Hepatocyte (in vitro differentiated cells): Measurements from ENCODE around the gene FAM210B.

Source experiments
- CTCF ChIP-seq: fragments of 200-600 bp; sonication (generic); IDR thresholded peaks from 2 replicates; pipeline ENCODE4 v1.5.1; 2016; ENCODE audit warnings: antibody characterized with exemption, mild to moderate bottlenecking; ENCODE audit not compliant: poor library complexity
- EZH2 ChIP-seq: fragments of 200-600 bp; sonication (generic); IDR thresholded peaks from 2 replicates; pipeline ENCODE4 v1.6.1; 2016; ENCODE audit warnings: antibody characterized with exemption, mild to moderate bottlenecking, borderline replicate concordance
- EZH2phosphoT487 ChIP-seq: fragments of 200-600 bp; sonication (generic); IDR thresholded peaks from one replicate; pipeline ENCODE4 v1.6.1; 2018; ENCODE audit warnings: antibody characterized with exemption, mild to moderate bottlenecking, low read depth, moderate library complexity; ENCODE audit not compliant: unreplicated experiment, severe bottlenecking

- TF ChIP-seq CTCF (no peak), EZH2 (no peak), EZH2phosphoT487 (no peak)
These were observed 44.7 kb downstream of the FAM210B start for GRCh38 chr20:56403465-56403864.
